OCI-LY7 (cell line): ENCODE results near the gene KIF5A. TPM values are rescaled to one million over a fixed set of nuclear protein-coding genes. Genes with fewer than 3 reads are reported as not detected.
"Not testable (repeated sequence)": the region's sequence is repeated elsewhere in the genome, so short reads cannot be mapped to it uniquely, and the experiment has no call there.

ENCODE experiments used
- BruUV-seq: library from RNA; stranded (reverse); fragments of 400-500 nt; replicated peaks from 2 replicates; lab custom pipeline; 2021; lab: Mats Ljungman, UMichigan
- CTCF ChIA-PET: fragments of 300-600 bp; sonication (Branson Sonifier 250); formaldehyde crosslinking; loops from one replicate; lab custom pipeline; 2022; ENCODE audit warnings: antibody characterized with exemption; ENCODE audit not compliant: unreplicated experiment; lab: Charles Lee
- POLR2A ChIA-PET: fragments of 300-600 bp; sonication (Branson Sonifier 250); formaldehyde crosslinking; loops from one replicate; lab custom pipeline; 2022; ENCODE audit warnings: antibody characterized with exemption; lab: Charles Lee
- DNase-seq: peaks from one replicate; pipeline ENCODE4 v3.0.0-alpha.2; 2015; ENCODE audit warnings: low spot score
- H2AFZ ChIP-seq: fragments of 200-600 bp; sonication (generic), shearing (Covaris generic); 2 replicates; pipeline ENCODE4 v1.6.1; 2014; ENCODE audit warnings: mild to moderate bottlenecking, antibody characterized with exemption, low read length, moderate library complexity
- H3K27ac ChIP-seq: fragments of 200-600 bp; sonication (generic); 2 replicates; pipeline ENCODE4 v1.5.1; 2014; ENCODE audit warnings: mixed run types, low read depth, mild to moderate bottlenecking, moderate library complexity, low read length, inconsistent platforms; ENCODE audit not compliant: poor library complexity, severe bottlenecking
- H3K36me3 ChIP-seq: fragments of 200-600 bp; sonication (generic); 2 replicates; pipeline ENCODE4 v1.6.1; 2014; ENCODE audit warnings: mild to moderate bottlenecking, antibody characterized with exemption, low read length, moderate library complexity, mixed read lengths; ENCODE audit not compliant: insufficient read depth
- H3K4me1 ChIP-seq: fragments of 200-600 bp; sonication (generic); 2 replicates; pipeline ENCODE4 v1.5.1; 2014; ENCODE audit warnings: mild to moderate bottlenecking, low read length; ENCODE audit not compliant: insufficient read depth, poor library complexity, severe bottlenecking
- H3K4me2 ChIP-seq: fragments of 200-600 bp; sonication (generic); 2 replicates; pipeline ENCODE4 v1.6.1; 2014; ENCODE audit warnings: mild to moderate bottlenecking, low read length
- H3K4me3 ChIP-seq: fragments of 200-600 bp; sonication (generic); 2 replicates; pipeline ENCODE4 v1.5.1; 2014; ENCODE audit warnings: mild to moderate bottlenecking, low read depth, low read length; ENCODE audit not compliant: poor library complexity, severe bottlenecking
- H3K79me2 ChIP-seq: fragments of 200-600 bp; sonication (generic); 2 replicates; pipeline ENCODE4 v1.6.1; 2016; ENCODE audit warnings: low read depth, mild to moderate bottlenecking, low read length, moderate library complexity, mixed read lengths; ENCODE audit not compliant: insufficient read depth
- H3K9me2 ChIP-seq: fragments of 200-600 bp; sonication (generic); 2 replicates; pipeline ENCODE4 v1.6.1; 2016; ENCODE audit warnings: mild to moderate bottlenecking, low read length, mixed read lengths; ENCODE audit not compliant: insufficient read depth
- H3K9me3 ChIP-seq: fragments of 200-600 bp; sonication (generic); 2 replicates; pipeline ENCODE4 v1.6.1; 2014; ENCODE audit warnings: mild to moderate bottlenecking, mixed run types, low read length, mixed read lengths
- H4K20me1 ChIP-seq: fragments of 200-600 bp; sonication (generic); 2 replicates; pipeline ENCODE4 v1.6.1; 2014; ENCODE audit warnings: mild to moderate bottlenecking, antibody characterized with exemption, low read length, moderate library complexity, mixed read lengths; ENCODE audit not compliant: insufficient read depth
- EZH2phosphoT487 ChIP-seq: fragments of 200-600 bp; sonication (generic); IDR thresholded peaks from 2 replicates; pipeline ENCODE4 v1.6.1; 2018; ENCODE audit warnings: low read depth, borderline replicate concordance, mild to moderate bottlenecking, mixed run types, antibody characterized with exemption, low read length, moderate library complexity, mixed read lengths
- intact Hi-C: fragments of 100-400 bp; cut with micrococcal nuclease; formaldehyde crosslinking; loops from one replicate; pipeline ENCODE4 v1.10.0; 2022; ENCODE audit not compliant: unreplicated experiment
- total RNA-seq, 2 experiments: library from RNA; depleted of rRNA in 1 of 2; stranded (reverse); fragments of >200 nt in 1 of 2; shearing (Covaris generic) in 1 of 2; gene quantifications; 2 replicates each; pipeline ENCODE4 v1.2.3, GENCODE V29; 2014 to 2022
- TF ChIP-seq, protein P1 (sequence below): fragments of 200-600 bp; sonication (generic); conservative IDR thresholded peaks from 2 replicates; pipeline ENCODE4 v1.5.1; 2014; ENCODE audit warnings: mild to moderate bottlenecking, antibody characterized with exemption, low read length, moderate library complexity, mixed read lengths

KIF5A gene
- total RNA-seq, 2 experiments from 2014 or later: 0.09 to 1.6 TPM

GRCh38 chr12:57554897-57555296, 5.1 kb downstream of the KIF5A start:
- no peak overlapping the region for H3K4me3 ChIP-seq
- H3K27ac ChIP-seq: no peak overlapping the region
- intact Hi-C loops: no loop called here
- TF ChIP-seq EZH2phosphoT487: no peak
- TF ChIP-seq, protein P1, sequence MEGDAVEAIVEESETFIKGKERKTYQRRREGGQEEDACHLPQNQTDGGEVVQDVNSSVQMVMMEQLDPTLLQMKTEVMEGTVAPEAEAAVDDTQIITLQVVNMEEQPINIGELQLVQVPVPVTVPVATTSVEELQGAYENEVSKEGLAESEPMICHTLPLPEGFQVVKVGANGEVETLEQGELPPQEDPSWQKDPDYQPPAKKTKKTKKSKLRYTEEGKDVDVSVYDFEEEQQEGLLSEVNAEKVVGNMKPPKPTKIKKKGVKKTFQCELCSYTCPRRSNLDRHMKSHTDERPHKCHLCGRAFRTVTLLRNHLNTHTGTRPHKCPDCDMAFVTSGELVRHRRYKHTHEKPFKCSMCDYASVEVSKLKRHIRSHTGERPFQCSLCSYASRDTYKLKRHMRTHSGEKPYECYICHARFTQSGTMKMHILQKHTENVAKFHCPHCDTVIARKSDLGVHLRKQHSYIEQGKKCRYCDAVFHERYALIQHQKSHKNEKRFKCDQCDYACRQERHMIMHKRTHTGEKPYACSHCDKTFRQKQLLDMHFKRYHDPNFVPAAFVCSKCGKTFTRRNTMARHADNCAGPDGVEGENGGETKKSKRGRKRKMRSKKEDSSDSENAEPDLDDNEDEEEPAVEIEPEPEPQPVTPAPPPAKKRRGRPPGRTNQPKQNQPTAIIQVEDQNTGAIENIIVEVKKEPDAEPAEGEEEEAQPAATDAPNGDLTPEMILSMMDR: no peak
- ChIA-PET POLR2A (no interaction called here), CTCF (no interaction called here)
- no peak for DNase-seq
- no peaks in the 10 kb centered on the region for H3K9me3 ChIP-seq
- no peaks in the 10 kb centered on the region for H3K79me2 ChIP-seq
- no peaks in the 10 kb centered on the region for H3K9me2 ChIP-seq
- H4K20me1 ChIP-seq: no peaks in the 10 kb centered on the region
- no TSS peak for BruUV-seq
- H3K4me2 ChIP-seq: no peak overlapping the region
- H3K36me3 ChIP-seq: no peaks in the 10 kb centered on the region
- H2AFZ ChIP-seq: no peak overlapping the region
- no peaks in the 10 kb centered on the region for H3K4me1 ChIP-seq

DNA sequence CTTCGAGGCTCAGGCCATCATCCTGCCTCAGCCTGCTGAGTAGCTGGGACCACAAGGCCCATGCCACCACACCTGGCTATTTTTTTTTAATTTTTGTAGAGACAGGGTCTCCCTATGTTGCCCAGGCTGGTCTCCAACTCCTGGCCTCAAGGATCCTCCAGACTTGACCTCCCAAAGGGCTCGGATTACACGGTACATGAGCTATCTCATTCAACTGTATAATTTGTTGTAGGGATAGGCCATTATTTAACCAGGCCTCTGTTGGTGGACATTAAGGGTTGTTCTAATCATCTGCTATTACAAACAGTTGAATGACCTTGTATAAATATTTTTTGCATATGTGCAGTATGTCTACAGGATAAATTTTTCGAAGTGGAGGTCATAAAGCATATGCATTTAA, 9.0 kb downstream of the KIF5A start:
- no peak for TF ChIP-seq EZH2phosphoT487
- TF ChIP-seq, protein P1: no peak
- Histone ChIP-seq H3K4me1 (no peaks in the 10 kb centered on the region), H3K79me2 (no peaks in the 10 kb centered on the region), H3K4me2 (no peak overlapping the region), H4K20me1 (no peaks in the 10 kb centered on the region), H3K4me3 (no peak overlapping the region), H3K27ac (no peak overlapping the region), H3K9me2 (no peaks in the 10 kb centered on the region), H2AFZ (no peak overlapping the region), H3K36me3 (no peaks in the 10 kb centered on the region), H3K9me3 (no peaks in the 10 kb centered on the region)
- DNase-seq: no peak
- CTCF ChIA-PET: no interaction called here
- no TSS peak for BruUV-seq
- intact Hi-C loops: no loop called here
- POLR2A ChIA-PET: no interaction called here

- no peak overlapping the region for H2AFZ ChIP-seq
- H3K9me2 ChIP-seq: no peaks in the 10 kb centered on the region
- H3K27ac ChIP-seq: no peak overlapping the region
- H3K9me3 ChIP-seq: no peaks in the 10 kb centered on the region
- no peaks in the 10 kb centered on the region for H4K20me1 ChIP-seq
- ChIA-PET CTCF (no interaction called here), POLR2A (no interaction called here)
- H3K79me2 ChIP-seq: no peaks in the 10 kb centered on the region
- no peaks in the 10 kb centered on the region for H3K36me3 ChIP-seq
- no peak for TF ChIP-seq EZH2phosphoT487
- TF ChIP-seq, protein P1: no peak
- intact Hi-C loops: no loop called here
- BruUV-seq: no TSS peak
- H3K4me2 ChIP-seq: no peak overlapping the region
- no peak for DNase-seq
- no peak overlapping the region for H3K4me3 ChIP-seq
- H3K4me1 ChIP-seq: no peaks in the 10 kb centered on the region
These were observed 10.7 kb downstream of the KIF5A start for GRCh38 chr12:57560516-57560915.

DNA sequence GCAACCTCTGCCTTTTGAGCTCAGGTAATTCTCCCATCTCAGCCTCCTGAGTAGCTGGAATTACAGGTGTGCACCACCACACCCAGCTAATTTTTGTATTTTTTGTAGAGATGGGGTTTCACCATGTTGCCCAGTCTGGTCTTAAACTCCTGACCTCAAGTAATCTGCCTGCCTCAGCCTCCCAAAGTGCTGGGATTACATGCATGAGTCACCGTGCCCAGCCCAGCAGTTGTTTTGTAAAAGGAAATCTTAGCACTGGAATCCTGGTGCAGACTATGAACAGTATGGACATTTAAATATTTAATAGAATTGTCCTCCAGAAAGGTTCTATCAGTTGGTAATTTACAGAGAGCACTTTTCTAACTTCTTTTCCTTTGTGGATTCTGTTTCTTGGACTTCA, 11.3 kb downstream of the KIF5A start:
- H3K4me1 ChIP-seq, H3K36me3 ChIP-seq, DNase-seq, H4K20me1 ChIP-seq, POLR2A ChIA-PET, BruUV-seq, H3K4me2 ChIP-seq, H3K79me2 ChIP-seq, H3K27ac ChIP-seq, H3K9me2 ChIP-seq, H2AFZ ChIP-seq, CTCF ChIA-PET, H3K4me3 ChIP-seq, intact Hi-C loops, H3K9me3 ChIP-seq: not testable (repeated sequence)
